SK-N-SH (cell line): ENCODE data around the gene SLC35D3. TPM values are rescaled to one million over a fixed set of nuclear protein-coding genes. Genes with fewer than 3 reads are reported as not detected.

ENCODE experiments used
- CTCF ChIA-PET: fragments of 300-600, 350-600 bp; formaldehyde crosslinking; extraction: SDS; loops from one replicate; lab custom pipeline; 2021; lab: Yijun Ruan, JAX
- POLR2A ChIA-PET: fragments of 350-600 bp; sonication (Branson Sonifier 250); formaldehyde crosslinking; extraction: SDS; loops from one replicate; lab custom pipeline; 2020; ENCODE audit warnings: antibody characterized with exemption, inconsistent platforms; lab: Yijun Ruan, JAX
- DNase-seq: peaks from one replicate; pipeline ENCODE4 v3.0.0; 2012
- H2AFZ ChIP-seq: fragments of 200-600 bp; sonication (generic); 2 replicates; pipeline ENCODE4 v1.8.1; 2016; ENCODE audit warnings: antibody characterized with exemption, mild to moderate bottlenecking, low read depth
- H3F3A ChIP-seq: fragments of 200-600 bp; sonication (generic); replicated peaks from 2 replicates; pipeline ENCODE3; 2016; ENCODE audit warnings: antibody characterized with exemption, mild to moderate bottlenecking; ENCODE audit not compliant: insufficient read depth
- H3K27ac ChIP-seq, 2 experiments: fragments of 200-500 bp in 1 of 2; fragments of 200-600 bp in 1 of 2; sonication (Bioruptor generic) in 1 of 2; sonication (generic), shearing (Covaris generic) in 1 of 2; 2 replicates each; pipeline versions ENCODE4 v1.5.1 to v1.6.1; 2014 to 2016; ENCODE audit warnings: low read depth in 2 of 2, inconsistent platforms in 1 of 2, low read length in 1 of 2, mild to moderate bottlenecking in 1 of 2, mixed read lengths in 1 of 2
- H3K27me3 ChIP-seq: fragments of 200-600 bp; sonication (generic), shearing (Covaris generic); 2 replicates; pipeline ENCODE4 v1.6.1; 2016; ENCODE audit warnings: mixed run types; ENCODE audit not compliant: insufficient read depth
- H3K36me3 ChIP-seq, 2 experiments: fragments of 200-500 bp in 1 of 2; fragments of 200-600 bp in 1 of 2; sonication (Bioruptor generic) in 1 of 2; sonication (generic) in 1 of 2; replicated peaks in 1 of 2; 2 replicates each; pipeline versions ENCODE3 to v1.5.1; 2014 to 2016; ENCODE audit warnings: low read length in 1 of 2, mild to moderate bottlenecking in 1 of 2; ENCODE audit not compliant: insufficient read depth in 2 of 2, control insufficient read depth in 1 of 2
- H3K4me1 ChIP-seq, 2 experiments: fragments of 200-500 bp in 1 of 2; fragments of 200-600 bp in 1 of 2; sonication (Bioruptor generic) in 1 of 2; sonication (generic), shearing (Covaris generic) in 1 of 2; 2 replicates each; pipeline versions ENCODE4 v1.5.1 to v1.6.1; 2014 to 2016; ENCODE audit warnings: low read depth in 1 of 2, low read length in 1 of 2, mixed run types in 1 of 2; ENCODE audit not compliant: insufficient read depth in 2 of 2, control insufficient read depth in 1 of 2
- H3K4me2 ChIP-seq: fragments of 200-600 bp; sonication (generic), shearing (Covaris generic); 2 replicates; pipeline ENCODE4 v1.6.1; 2017; ENCODE audit warnings: mixed run types
- H3K4me3 ChIP-seq, 2 experiments: fragments of 200-500 bp in 1 of 2; fragments of 200-600 bp in 1 of 2; sonication (Bioruptor generic) in 1 of 2; sonication (generic), shearing (Covaris generic) in 1 of 2; 2 replicates each; pipeline versions ENCODE4 v1.5.1 to v1.8.1; 2014 to 2016; ENCODE audit warnings: low read depth in 2 of 2, inconsistent platforms in 1 of 2, low read length in 1 of 2, mild to moderate bottlenecking in 1 of 2, mixed read lengths in 1 of 2, moderate library complexity in 1 of 2
- H3K79me2 ChIP-seq: fragments of 200-600 bp; sonication (generic); 2 replicates; pipeline ENCODE4 v1.8.1; 2017; ENCODE audit warnings: mild to moderate bottlenecking; ENCODE audit not compliant: insufficient read depth
- H3K9ac ChIP-seq: fragments of 200-600 bp; sonication (generic); 2 replicates; pipeline ENCODE4 v1.6.1; 2017; ENCODE audit warnings: mixed run types
- H3K9me2 ChIP-seq: fragments of 200-600 bp; sonication (generic); 2 replicates; pipeline ENCODE4 v1.6.1; 2017; ENCODE audit warnings: mixed run types
- H3K9me3 ChIP-seq: fragments of 200-600 bp; sonication (generic); 2 replicates; pipeline ENCODE4 v1.6.1; 2017; ENCODE audit warnings: mixed run types, mild to moderate bottlenecking, moderate library complexity
- H4K20me1 ChIP-seq: fragments of 200-600 bp; sonication (generic); 2 replicates; pipeline ENCODE4 v1.6.1; 2017; ENCODE audit warnings: mild to moderate bottlenecking, mixed run types; ENCODE audit not compliant: insufficient read depth
- CHD2 ChIP-seq: fragments of 150-350 bp; IDR thresholded peaks from 2 replicates; pipeline ENCODE4 v1.6.1; 2018; ENCODE audit warnings: low read length; ENCODE audit not compliant: partially characterized antibody
- ELF1 ChIP-seq: IDR thresholded peaks from 2 replicates; pipeline ENCODE4 v1.4.0; 2012
- FOXM1 ChIP-seq: IDR thresholded peaks from 2 replicates; pipeline ENCODE4 v1.4.0; 2012; ENCODE audit warnings: low read depth, mild to moderate bottlenecking
- IRF3 ChIP-seq: fragments of 150-350 bp; IDR thresholded peaks from 2 replicates; pipeline ENCODE4 v1.6.1; 2016; ENCODE audit warnings: mild to moderate bottlenecking, low read depth, low read length
- NFIC ChIP-seq: IDR thresholded peaks from 2 replicates; pipeline ENCODE4 v1.4.0; 2012; ENCODE audit warnings: borderline replicate concordance
- REST ChIP-seq: IDR thresholded peaks from 2 replicates; pipeline ENCODE4 v1.6.1; 2012; ENCODE audit warnings: mild to moderate bottlenecking, low read depth, low read length, moderate library complexity
- TAF1 ChIP-seq: IDR thresholded peaks from 2 replicates; pipeline ENCODE4 v1.6.1; 2012; ENCODE audit warnings: low read depth, mild to moderate bottlenecking, low read length, moderate library complexity, borderline replicate concordance
- TCF12 ChIP-seq: IDR thresholded peaks from 2 replicates; pipeline ENCODE4 v1.4.0; 2012
- USF1 ChIP-seq: IDR thresholded peaks from 2 replicates; pipeline ENCODE4 v1.4.0; 2012; ENCODE audit warnings: low read depth, borderline replicate concordance
- WGBS: methylation state at CpG from one replicate; pipeline ENCODE4 v1.1.6; 2017; ENCODE audit warnings: low lambda C conversion rate; 5-methylcytosine and 5-hydroxymethylcytosine counted together
- polyA plus RNA-seq, 3 experiments: library from polyadenylated mRNA; depleted of rRNA; stranded (reverse); fragments of >200 nt; gene quantifications; 2 replicates each; pipeline ENCODE4 v1.2.3, GENCODE V29; 2012

SLC35D3 gene
- polyA plus RNA-seq, 1 of the 3 experiments (the other 2 are of a cell fraction), result 0.05 TPM

GRCh38 chr6:136918706-136919105 is 3.4 kb upstream of the SLC35D3 start:
- TF ChIP-seq CHD2 (no peak), FOXM1 (no peak)
- TF ChIP-seq, all 33 proteins: peak for 0
- Histone ChIP-seq H3F3A (peaks cover 8% of the 10 kb centered on the region), H3K9me3 (no peaks in the 10 kb centered on the region), H3K4me3 (no peak overlapping the region), H4K20me1 (no peaks in the 10 kb centered on the region), H3K79me2 (no peaks in the 10 kb centered on the region), H3K9me2 (no peaks in the 10 kb centered on the region), H2AFZ (no peak overlapping the region), H3K27ac (peak overlapping the region in 1 of 2 experiments; percentile 11; a peak in 1 of 4 replicates), H3K36me3 (peaks cover 0 to 10% of the 10 kb centered on the region in 2 experiments), H3K9ac (no peak overlapping the region), H3K27me3 (peaks cover 12% of the 10 kb centered on the region; the same call in 1 of the 2 replicates), H3K4me1 (peaks cover 0 to 34% of the 10 kb centered on the region in 2 experiments; a peak in 1 of 4 replicates), H3K4me2 (no peak overlapping the region)
- POLR2A ChIA-PET, result interaction anchor here (8.7 kb wide), 1 partner anchor 51 kb away, joined by 92 read pairs; no protein-coding TSS in a partner anchor
- 97% methylated on average over 3 of the region's 3 CpGs for WGBS
- CTCF ChIA-PET, result interaction anchor here (1.7 kb wide), 1 partner anchor 73 kb away, joined by 5 read pairs; no protein-coding TSS in a partner anchor
- DNase-seq, result no peak

GRCh38 chr6:136920216-136920615 is 1.9 kb upstream of the SLC35D3 start:
- WGBS, result 95% methylated on average over 5 of the region's 6 CpGs
- Histone ChIP-seq H3K9me2 (no peaks in the 10 kb centered on the region), H3K4me1 (peaks cover 0 to 42% of the 10 kb centered on the region in 2 experiments; a peak in 1 of 4 replicates), H3K9me3 (no peaks in the 10 kb centered on the region), H2AFZ (no peak overlapping the region), H3K4me2 (no peak overlapping the region), H3K36me3 (peaks cover 0 to 5% of the 10 kb centered on the region in 2 experiments), H3K79me2 (no peaks in the 10 kb centered on the region), H3K9ac (no peak overlapping the region), H3K4me3 (no peak overlapping the region), H4K20me1 (no peaks in the 10 kb centered on the region), H3K27ac (peak overlapping the region in 1 of 2 experiments; percentile 92; a peak in 1 of 4 replicates), H3K27me3 (peaks cover 12% of the 10 kb centered on the region; the same call in 1 of the 2 replicates), H3F3A (peaks cover 8% of the 10 kb centered on the region)
- no peak for TF ChIP-seq ELF1
- no peak for TF ChIP-seq REST
- TF ChIP-seq TCF12, result no peak
- TF ChIP-seq TAF1, result no peak
- no peak for TF ChIP-seq IRF3
- no peak for TF ChIP-seq CHD2
- no peak for TF ChIP-seq NFIC
- TF ChIP-seq FOXM1, result no peak
- TF ChIP-seq USF1, result no peak
- POLR2A ChIA-PET, result interaction anchor here (0.8 to 8.7 kb wide), 5 partner anchors 50 to 123 kb away, joined by 3 to 92 read pairs (median 56); partner anchors contain the start of gene PEX7
- CTCF ChIA-PET, result interaction anchor here (1.0 to 1.7 kb wide), 2 partner anchors 51 to 74 kb away, joined by 3 to 5 read pairs; no protein-coding TSS in a partner anchor
- DNase-seq, result no peak
